ENCODE data around the gene PTPN4. TPM values are rescaled to one million over a fixed set of nuclear protein-coding genes. Genes with fewer than 3 reads are reported as not detected.

PTPN4 gene
- total and polyA plus RNA-seq, 2 of the 8 experiments (the other 6 are each of a cell fraction or from before 2014, with no cell fraction given): 28.5 to 105 TPM

GRCh38 chr2:120005834-120006521 is 246.3 kb downstream of the PTPN4 start (continued):
- TF ChIP-seq, protein P1, sequence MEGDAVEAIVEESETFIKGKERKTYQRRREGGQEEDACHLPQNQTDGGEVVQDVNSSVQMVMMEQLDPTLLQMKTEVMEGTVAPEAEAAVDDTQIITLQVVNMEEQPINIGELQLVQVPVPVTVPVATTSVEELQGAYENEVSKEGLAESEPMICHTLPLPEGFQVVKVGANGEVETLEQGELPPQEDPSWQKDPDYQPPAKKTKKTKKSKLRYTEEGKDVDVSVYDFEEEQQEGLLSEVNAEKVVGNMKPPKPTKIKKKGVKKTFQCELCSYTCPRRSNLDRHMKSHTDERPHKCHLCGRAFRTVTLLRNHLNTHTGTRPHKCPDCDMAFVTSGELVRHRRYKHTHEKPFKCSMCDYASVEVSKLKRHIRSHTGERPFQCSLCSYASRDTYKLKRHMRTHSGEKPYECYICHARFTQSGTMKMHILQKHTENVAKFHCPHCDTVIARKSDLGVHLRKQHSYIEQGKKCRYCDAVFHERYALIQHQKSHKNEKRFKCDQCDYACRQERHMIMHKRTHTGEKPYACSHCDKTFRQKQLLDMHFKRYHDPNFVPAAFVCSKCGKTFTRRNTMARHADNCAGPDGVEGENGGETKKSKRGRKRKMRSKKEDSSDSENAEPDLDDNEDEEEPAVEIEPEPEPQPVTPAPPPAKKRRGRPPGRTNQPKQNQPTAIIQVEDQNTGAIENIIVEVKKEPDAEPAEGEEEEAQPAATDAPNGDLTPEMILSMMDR (IDR thresholded peaks at IDR 0.05; ENCODE audit: control extremely low read depth in 1 of 3, insufficient read depth in 1 of 3, low read depth in 1 of 3, low read length in 3 of 3): no peak

Measured in H1 (cell line).